ENCODE results near the gene SPANXA2. TPM values are rescaled to one million over a fixed set of nuclear protein-coding genes. Genes with fewer than 3 reads are reported as not detected.

The SPANXA2 gene
- total RNA-seq, 4 donors from 2014 or later: not detected

Other genes with a start within 250 kb of the SPANXA2 start
- gene SPANXA1, start 5.0 kb upstream of the SPANXA2 start, total RNA-seq: not detected
- gene SPANXD, start 109.0 kb downstream of the SPANXA2 start, total RNA-seq: not detected
- not detected for gene MAGEC3, start 248.6 kb downstream of the SPANXA2 start, total RNA-seq

All from gastroesophageal sphincter (tissue), 4 donors.